Measurements from ENCODE around the gene SLC45A1. TPM values are rescaled to one million over a fixed set of nuclear protein-coding genes. Genes with fewer than 3 reads are reported as not detected.

The SLC45A1 gene
- total RNA-seq, 1 experiment from 2014 or later = 13.8 TPM

- POLR2A ChIA-PET = no interaction called here
- DNase-seq (ENCODE audit: low read depth, low spot score) = no peak
- Histone ChIP-seq H3K9ac (ENCODE audit: low read length) (no peak overlapping the region), H3K4me3 (replicated peaks in 1 of 2; ENCODE audit: low read depth in 1 of 2, low read length in 2 of 2) (no peak overlapping the region), H2AFZ (ENCODE audit: low read depth, low read length, poor library complexity, severe bottlenecking) (no peak overlapping the region), H3K4me2 (ENCODE audit: low read length) (no peak overlapping the region), H3K36me3 (ENCODE audit: control insufficient read depth in 1 of 2, insufficient read depth in 2 of 2, low read length in 2 of 2) (no peaks in the 10 kb centered on the region), H4K20me1 (ENCODE audit: insufficient read depth) (no peaks in the 10 kb centered on the region), H3K27ac (ENCODE audit: low read depth, low read length) (no peak overlapping the region), H3K27me3 (ENCODE audit: insufficient read depth, low read length) (no peaks in the 10 kb centered on the region), H3K9me2 (ENCODE audit: insufficient read depth) (0 out of 2 replicates have a peak, but pooled peaks cover 3% of the 10 kb centered on the region), H3K79me2 (ENCODE audit: insufficient read depth, low read length) (no peaks in the 10 kb centered on the region), H3K4me1 (ENCODE audit: control insufficient read depth in 1 of 2, insufficient read depth in 2 of 2, low read length in 2 of 2) (peaks cover 14 to 35% of the 10 kb centered on the region in 2 experiments), H3K9me3 (ENCODE audit: control insufficient read depth in 1 of 2, insufficient read depth in 1 of 2, low read depth in 1 of 2, low read length in 2 of 2) (no peaks in the 10 kb centered on the region)
- no TSS peak for BruUV-seq (replicated peaks)
- no peak for TF ChIP-seq SRF (IDR thresholded peaks at IDR 0.05; ENCODE audit: low read depth)
- TF ChIP-seq EGR1 (IDR thresholded peaks at IDR 0.05; ENCODE audit: low read depth) = no peak
- no peak for TF ChIP-seq RAD21 (IDR thresholded peaks at IDR 0.05; ENCODE audit: low read depth)
- TF ChIP-seq MAX (IDR thresholded peaks at IDR 0.05) = no peak
- no peak for TF ChIP-seq ZBTB33 (IDR thresholded peaks at IDR 0.05; ENCODE audit: extremely low read depth, insufficient replicate concordance, low read length)
- TF ChIP-seq SIN3A (IDR thresholded peaks at IDR 0.05; ENCODE audit: low read depth) = no peak
- TF ChIP-seq EZH2 (IDR thresholded peaks at IDR 0.05) = no peak
- no peak for TF ChIP-seq EZH2phosphoT487 (IDR thresholded peaks at IDR 0.05; ENCODE audit: borderline replicate concordance)
- TF ChIP-seq ELF1 (IDR thresholded peaks at IDR 0.05; ENCODE audit: borderline replicate concordance, low read depth) = no peak
- TF ChIP-seq POLR2AphosphoS5 (IDR thresholded peaks at IDR 0.05; ENCODE audit: low read depth, low read length) = no peak
- no peak for TF ChIP-seq ZNF274 (IDR thresholded peaks at IDR 0.05; ENCODE audit: low read depth, low read length)
- no peak for TF ChIP-seq CEBPB (IDR thresholded peaks at IDR 0.05; ENCODE audit: low read depth)
- TF ChIP-seq, protein P1, sequence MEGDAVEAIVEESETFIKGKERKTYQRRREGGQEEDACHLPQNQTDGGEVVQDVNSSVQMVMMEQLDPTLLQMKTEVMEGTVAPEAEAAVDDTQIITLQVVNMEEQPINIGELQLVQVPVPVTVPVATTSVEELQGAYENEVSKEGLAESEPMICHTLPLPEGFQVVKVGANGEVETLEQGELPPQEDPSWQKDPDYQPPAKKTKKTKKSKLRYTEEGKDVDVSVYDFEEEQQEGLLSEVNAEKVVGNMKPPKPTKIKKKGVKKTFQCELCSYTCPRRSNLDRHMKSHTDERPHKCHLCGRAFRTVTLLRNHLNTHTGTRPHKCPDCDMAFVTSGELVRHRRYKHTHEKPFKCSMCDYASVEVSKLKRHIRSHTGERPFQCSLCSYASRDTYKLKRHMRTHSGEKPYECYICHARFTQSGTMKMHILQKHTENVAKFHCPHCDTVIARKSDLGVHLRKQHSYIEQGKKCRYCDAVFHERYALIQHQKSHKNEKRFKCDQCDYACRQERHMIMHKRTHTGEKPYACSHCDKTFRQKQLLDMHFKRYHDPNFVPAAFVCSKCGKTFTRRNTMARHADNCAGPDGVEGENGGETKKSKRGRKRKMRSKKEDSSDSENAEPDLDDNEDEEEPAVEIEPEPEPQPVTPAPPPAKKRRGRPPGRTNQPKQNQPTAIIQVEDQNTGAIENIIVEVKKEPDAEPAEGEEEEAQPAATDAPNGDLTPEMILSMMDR (IDR thresholded peaks at IDR 0.05 in 2 of 3, conservative IDR thresholded peaks at IDR 0.05 in 1 of 3; ENCODE audit: borderline replicate concordance in 1 of 3, insufficient read depth in 1 of 3, low read depth in 2 of 3, low read length in 2 of 3) = no peak
- TF ChIP-seq POLR2A (IDR thresholded peaks at IDR 0.05; ENCODE audit: borderline replicate concordance, extremely low read depth, insufficient read depth, insufficient read length) = no peak
- no peak for TF ChIP-seq SP1 (IDR thresholded peaks at IDR 0.05; ENCODE audit: low read depth)
- no peak for TF ChIP-seq CBX3 (IDR thresholded peaks at IDR 0.05; ENCODE audit: low read depth)
- no peak for TF ChIP-seq JUND (IDR thresholded peaks at IDR 0.05)
- TF ChIP-seq YY1 (IDR thresholded peaks at IDR 0.05; ENCODE audit: extremely low read depth, insufficient replicate concordance, low read depth, low read length) = no peak
- no peak for TF ChIP-seq ATF3 (IDR thresholded peaks at IDR 0.05)
- TF ChIP-seq ZFX (IDR thresholded peaks at IDR 0.05) = no peak
- intact Hi-C loops (cut with micrococcal nuclease) = loop anchor here (5.0 kb wide), 1 partner anchor 679 kb away; no protein-coding TSS in a partner anchor
- CTCF ChIA-PET = interaction anchor here (1.0 to 2.1 kb wide), 2 partner anchors 30 to 371 kb away, joined by 5 to 15 read pairs; no protein-coding TSS in a partner anchor
- no peak for ATAC-seq
- RAD21 ChIA-PET (ENCODE audit: low non-redundant PET in 1 of 2, low total read pairs in 2 of 2, uncharacterized antibody in 2 of 2, unreplicated experiment in 2 of 2) = interaction anchor here in 1 of 2 experiments (0.6 kb wide), 1 partner anchor 98 kb away, joined by 3 read pairs; no protein-coding TSS in a partner anchor
Measured at GRCh38 chr1:8345621-8346415, 27.9 kb downstream of the SLC45A1 start.

All from HCT116 (cell line).